IMR-90 (cell line): ENCODE data around the gene MAPRE2.

ENCODE experiments used
- CHD1 ChIP-seq: IDR thresholded peaks from 2 replicates; pipeline ENCODE4 v1.6.1; 2012; ENCODE audit warnings: low read depth, low read length, improper control_type of control experiment
- CTCF ChIP-seq: conservative IDR thresholded peaks from 2 replicates; pipeline ENCODE4 v1.5.1; 2012; ENCODE audit warnings: mild to moderate bottlenecking, low read depth, low read length, improper control_type of control experiment
- FOS ChIP-seq: fragments of 150-350 bp; IDR thresholded peaks from 2 replicates; pipeline ENCODE4 v1.6.1; 2016; ENCODE audit warnings: low read depth, low read length
- MAFK ChIP-seq: IDR thresholded peaks from 2 replicates; pipeline ENCODE4 v1.6.1; 2012; ENCODE audit warnings: low read depth, low read length, improper control_type of control experiment
- MXI1 ChIP-seq: IDR thresholded peaks from 2 replicates; pipeline ENCODE4 v1.6.1; 2012; ENCODE audit warnings: low read depth, mild to moderate bottlenecking, low read length, moderate library complexity, borderline replicate concordance
- POLR2A ChIP-seq: IDR thresholded peaks from 2 replicates; pipeline ENCODE4 v1.6.1; 2012; ENCODE audit warnings: mild to moderate bottlenecking, low read depth, low read length
- RAD21 ChIP-seq: IDR thresholded peaks from 2 replicates; pipeline ENCODE4 v1.6.1; 2012; ENCODE audit warnings: low read length, improper control_type of control experiment
- RCOR1 ChIP-seq: IDR thresholded peaks from 2 replicates; pipeline ENCODE4 v1.6.1; 2012; ENCODE audit warnings: mild to moderate bottlenecking, low read length, improper control_type of control experiment; ENCODE audit not compliant: insufficient replicate concordance
- RFX5 ChIP-seq: IDR thresholded peaks from 2 replicates; pipeline ENCODE4 v1.8.0; 2012; ENCODE audit warnings: low read depth, mild to moderate bottlenecking, low read length, moderate library complexity
- SMC3 ChIP-seq: fragments of 150-350 bp; IDR thresholded peaks from 2 replicates; pipeline ENCODE4 v1.6.1; 2016; ENCODE audit warnings: low read depth, mild to moderate bottlenecking, antibody characterized with exemption, low read length, moderate library complexity
- USF2 ChIP-seq: fragments of 150-350 bp; IDR thresholded peaks from 2 replicates; pipeline ENCODE4 v1.6.1; 2017; ENCODE audit warnings: mild to moderate bottlenecking, antibody characterized with exemption, low read length, low read depth
- TF ChIP-seq, protein P1 (sequence below): fragments of 150-350 bp; IDR thresholded peaks from 2 replicates; pipeline ENCODE4 v1.6.1; 2016; ENCODE audit warnings: low read depth, mild to moderate bottlenecking, low read length, moderate library complexity, borderline replicate concordance

GRCh38 chr18:35155398-35156117, 114.3 kb downstream of the MAPRE2 start:
- TF ChIP-seq CTCF (no peak), RFX5 (no peak), POLR2A (no peak), MXI1 (no peak), CHD1 (no peak), RCOR1 (no peak), MAFK (no peak), USF2 (no peak), SMC3 (no peak), RAD21 (no peak), FOS (no peak)
- TF ChIP-seq, protein P1, sequence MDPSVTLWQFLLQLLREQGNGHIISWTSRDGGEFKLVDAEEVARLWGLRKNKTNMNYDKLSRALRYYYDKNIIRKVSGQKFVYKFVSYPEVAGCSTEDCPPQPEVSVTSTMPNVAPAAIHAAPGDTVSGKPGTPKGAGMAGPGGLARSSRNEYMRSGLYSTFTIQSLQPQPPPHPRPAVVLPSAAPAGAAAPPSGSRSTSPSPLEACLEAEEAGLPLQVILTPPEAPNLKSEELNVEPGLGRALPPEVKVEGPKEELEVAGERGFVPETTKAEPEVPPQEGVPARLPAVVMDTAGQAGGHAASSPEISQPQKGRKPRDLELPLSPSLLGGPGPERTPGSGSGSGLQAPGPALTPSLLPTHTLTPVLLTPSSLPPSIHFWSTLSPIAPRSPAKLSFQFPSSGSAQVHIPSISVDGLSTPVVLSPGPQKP, result no peak
